CD4-positive, alpha-beta T cell treated with Interleukin-12 subunit alpha and Interleukin-12 subunit beta, for 1 hour (primary cell): Measurements from ENCODE around the gene WWTR1.

ENCODE experiments used
- DNase-seq: peaks from one replicate; pipeline ENCODE4 v3.0.0-alpha.2; 2020

WWTR1 gene

DNA sequence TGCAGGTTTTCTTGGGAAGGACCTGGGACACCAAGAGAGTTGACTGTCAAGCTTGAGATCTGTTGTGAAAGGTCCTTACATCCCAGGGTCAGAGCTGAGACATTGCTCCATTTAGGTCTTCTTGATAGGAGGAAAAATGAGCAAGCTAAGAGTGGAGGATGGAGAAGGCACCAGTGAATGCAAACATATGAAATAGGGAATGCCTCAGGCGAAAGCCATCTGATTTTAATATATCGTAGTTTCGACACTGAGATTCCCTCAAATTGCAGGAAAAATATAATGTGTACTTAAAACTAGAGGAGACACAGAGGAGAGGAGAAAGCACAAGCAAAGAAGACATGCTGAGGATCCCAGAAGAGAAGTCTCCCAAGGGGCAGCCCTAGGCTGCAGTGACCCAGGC lies 97.8 kb downstream of the WWTR1 start:
- no peak for DNase-seq

DNA sequence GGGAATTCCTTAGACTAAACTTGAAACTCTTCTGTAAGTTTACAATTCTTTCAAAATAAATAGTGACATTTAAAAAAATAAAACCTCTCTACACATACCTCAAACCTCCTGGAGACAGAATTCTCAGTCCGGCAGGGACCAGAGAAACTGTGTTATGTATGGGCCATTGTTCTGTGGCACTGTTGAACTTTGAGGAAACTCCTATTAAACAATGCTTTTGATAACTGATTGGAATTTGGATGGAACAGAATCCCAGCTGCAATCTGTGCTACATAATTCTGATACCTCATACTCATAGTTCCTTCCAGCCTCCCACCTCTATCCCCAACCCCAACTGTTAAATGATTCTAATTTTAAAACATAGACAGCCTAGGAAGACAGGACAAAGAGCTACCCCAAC lies 98.3 kb downstream of the WWTR1 start:
- DNase-seq = no peak

DNA sequence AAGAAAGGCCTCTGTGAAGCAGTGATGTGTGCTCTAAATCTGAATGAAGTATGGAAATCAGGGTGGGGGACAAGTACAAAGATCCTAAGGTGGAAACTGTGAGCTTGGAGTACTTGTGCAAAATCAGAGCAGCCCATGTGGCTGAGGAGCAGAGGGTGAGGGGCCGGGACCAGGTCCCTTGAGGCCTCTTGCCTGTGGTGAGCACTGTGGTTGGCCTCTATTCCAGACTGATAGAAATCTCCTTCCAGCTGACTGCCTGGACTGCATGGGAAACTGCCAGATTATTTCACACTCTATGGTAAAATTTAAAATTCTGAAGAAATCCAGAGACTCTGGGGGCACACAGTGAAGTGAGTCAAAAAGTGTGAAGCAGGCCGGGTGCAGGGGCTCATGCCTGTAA lies 101.9 kb downstream of the WWTR1 start:
- no peak for DNase-seq

DNA sequence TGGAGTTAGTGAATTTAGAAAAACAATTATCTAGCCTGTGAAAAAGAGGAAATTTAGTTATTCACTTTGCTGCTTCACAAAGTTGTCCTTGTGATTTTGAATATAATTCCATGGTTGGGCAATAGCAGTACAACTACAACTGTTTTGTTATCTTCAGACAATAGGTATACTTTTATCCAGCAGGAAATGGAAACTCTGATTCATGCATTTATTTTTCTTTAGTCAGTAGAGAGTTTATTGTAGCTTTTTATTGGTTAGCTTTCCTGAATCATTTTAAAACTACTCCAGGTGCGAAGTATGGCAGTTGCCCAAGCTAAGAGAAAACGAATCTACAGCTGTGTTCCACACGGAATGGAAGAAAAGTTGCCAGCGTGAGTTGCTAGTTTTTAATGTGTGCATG lies 103.0 kb downstream of the WWTR1 start:
- DNase-seq = no peak

DNA sequence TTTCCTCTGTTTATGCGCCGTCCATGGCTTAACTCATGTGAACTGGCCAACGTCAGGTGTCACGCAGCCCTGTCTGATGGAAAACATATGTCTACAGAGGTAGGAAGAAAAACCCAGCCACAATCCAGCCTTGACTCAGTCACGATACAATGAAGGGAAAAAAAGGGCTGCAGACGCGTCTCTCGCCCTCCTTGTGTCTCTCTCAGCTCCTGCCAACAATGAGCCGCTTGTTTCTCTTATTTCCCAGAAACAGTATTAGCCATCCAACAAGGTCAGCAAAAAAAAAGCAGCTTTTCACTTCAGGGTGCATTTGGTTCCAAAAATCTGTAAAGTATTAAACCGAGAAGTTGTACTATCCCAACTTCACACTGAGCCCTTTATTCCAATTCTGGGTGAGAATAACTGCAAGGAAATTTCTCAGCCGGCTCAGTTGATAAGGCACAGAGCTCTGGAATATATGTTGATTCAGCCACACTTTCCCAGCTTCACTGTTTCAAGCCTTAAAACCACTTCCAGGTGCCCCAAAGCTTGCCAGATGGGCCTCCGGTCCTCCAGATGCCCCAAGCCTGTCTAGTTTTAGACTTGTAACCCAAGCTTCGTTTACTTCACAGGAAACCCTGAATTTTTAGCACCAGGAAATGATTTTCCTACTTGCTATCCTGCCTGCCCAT lies 103.9 kb downstream of the WWTR1 start:
- no peak for DNase-seq

DNA sequence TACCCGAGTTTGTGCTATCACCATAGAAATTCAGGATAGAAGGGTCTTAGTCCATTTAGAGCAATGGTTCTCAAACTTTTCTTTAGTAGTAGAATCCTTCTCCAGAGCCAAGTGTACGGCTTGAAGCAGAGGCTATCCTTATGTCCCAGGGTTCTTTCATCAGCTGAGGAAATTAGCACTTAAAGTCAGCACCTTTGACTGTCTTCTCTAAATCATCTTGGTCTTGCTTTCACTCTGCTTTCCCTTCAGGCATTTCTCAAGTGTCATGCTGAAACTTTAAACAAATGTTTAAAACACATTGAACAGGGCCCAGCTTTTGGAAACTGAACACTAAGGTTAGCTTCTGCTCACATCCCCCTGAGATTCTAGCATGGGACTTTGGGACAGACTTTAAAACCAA lies 105.1 kb downstream of the WWTR1 start:
- no peak for DNase-seq

DNA sequence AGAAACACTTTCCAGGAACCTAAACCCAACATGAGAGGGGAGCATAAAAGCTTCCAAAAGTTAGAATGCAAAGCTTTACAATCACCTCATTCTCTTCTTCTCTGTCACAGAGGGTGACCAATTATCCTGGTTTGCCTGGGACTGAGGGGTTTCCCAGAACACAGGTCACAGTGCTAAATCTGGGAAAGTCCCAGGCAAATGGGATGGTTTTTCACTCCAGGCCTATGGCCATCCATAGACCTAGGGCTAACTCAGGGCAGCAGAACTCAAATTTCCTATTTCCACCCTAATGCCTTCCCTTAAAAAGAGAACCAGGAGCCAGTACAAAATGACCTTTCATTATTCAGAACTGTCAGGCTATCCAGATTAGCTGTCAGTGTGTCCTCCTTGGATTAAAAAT lies 106.3 kb downstream of the WWTR1 start:
- no peak for DNase-seq

DNA sequence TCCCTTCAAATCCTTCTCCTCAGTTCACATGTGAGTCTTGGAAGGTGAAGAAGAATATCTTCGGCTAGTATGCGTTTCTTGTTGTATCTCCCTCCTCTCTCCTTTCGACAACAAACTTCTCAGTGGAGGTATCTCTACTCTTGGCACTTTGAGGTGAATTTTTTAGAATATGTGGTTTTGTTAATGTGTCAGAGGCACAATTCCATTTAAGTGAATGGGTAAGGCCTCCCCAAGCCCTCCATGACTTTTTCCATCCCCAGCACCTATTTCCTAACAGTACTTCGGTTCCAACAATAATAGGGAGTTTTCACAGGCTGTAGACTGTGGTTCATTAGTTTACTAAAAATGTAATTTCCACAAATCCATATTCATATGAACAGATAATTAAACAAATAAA lies 109.2 kb downstream of the WWTR1 start:
- no peak for DNase-seq

DNA sequence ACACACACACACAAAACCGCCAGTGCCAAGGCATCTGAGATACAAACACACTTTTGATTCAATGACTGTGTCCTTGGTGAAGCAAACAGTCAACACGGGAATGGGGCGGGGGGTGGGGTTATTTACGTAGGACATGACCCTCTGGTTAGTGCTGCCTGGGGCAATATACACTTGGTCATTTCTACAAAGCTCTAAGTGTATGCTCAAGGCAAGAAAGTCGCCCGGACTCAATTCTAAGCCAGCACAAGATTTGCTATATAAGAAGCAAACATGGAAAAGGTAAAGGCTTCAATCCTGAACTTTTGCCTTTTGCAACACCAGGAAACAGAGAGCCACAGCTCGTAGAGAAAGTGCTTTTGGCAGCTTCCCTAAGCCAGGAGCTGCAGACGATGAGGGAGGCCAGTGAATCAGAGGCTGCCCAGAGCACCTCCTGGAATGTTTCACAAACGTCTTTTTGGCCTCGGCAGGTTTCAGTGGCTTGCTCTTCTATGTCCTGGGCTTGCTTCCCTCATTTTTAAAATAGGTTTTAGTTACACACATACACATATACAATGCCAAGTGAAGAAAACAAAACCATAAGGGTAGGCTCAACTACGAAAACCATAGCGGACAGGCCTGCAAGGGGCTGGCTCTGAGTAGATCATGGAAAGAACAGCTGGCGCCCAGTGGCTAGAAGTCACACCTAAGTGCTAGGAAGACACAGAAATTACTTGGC lies 109.7 kb downstream of the WWTR1 start:
- DNase-seq = no peak

DNA sequence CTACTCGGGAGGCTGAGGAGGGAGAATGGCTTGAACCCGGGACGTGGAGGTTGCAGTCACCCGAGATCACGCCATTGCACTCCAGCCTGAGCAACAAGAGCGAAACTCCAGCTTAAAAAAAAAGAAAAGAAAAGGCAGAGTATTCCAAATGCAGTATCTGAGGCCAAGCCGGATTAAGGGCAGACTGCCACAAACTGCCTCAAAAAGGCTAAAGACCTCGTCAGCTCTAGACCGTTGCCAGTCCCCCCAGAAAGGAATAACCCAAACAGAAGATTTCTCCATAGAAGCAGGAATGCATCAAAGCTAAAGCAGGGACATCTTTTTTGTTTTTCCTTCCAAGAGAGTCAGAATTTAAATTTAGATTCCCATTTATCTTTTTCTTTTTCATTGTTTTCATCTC lies 110.4 kb downstream of the WWTR1 start:
- DNase-seq = no peak

DNA sequence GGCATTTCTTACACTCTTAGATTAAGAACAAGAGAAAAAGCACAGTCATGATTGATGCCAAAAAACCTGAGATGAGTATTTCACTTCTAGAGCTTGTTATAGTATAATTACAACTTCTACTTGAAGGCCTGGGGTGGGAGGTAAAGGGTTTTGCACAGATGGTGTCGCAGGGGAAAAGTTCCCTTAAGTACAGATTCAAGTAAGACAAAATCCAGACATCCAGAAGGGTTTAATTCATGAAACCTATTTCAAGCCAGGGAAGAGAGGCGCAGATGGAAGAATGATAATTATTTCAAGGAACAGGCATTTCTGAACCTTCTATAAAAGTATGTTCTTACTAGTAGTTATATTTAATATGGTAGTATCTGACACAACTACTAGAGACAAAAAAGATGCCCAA lies 112.8 kb downstream of the WWTR1 start:
- no peak for DNase-seq

DNA sequence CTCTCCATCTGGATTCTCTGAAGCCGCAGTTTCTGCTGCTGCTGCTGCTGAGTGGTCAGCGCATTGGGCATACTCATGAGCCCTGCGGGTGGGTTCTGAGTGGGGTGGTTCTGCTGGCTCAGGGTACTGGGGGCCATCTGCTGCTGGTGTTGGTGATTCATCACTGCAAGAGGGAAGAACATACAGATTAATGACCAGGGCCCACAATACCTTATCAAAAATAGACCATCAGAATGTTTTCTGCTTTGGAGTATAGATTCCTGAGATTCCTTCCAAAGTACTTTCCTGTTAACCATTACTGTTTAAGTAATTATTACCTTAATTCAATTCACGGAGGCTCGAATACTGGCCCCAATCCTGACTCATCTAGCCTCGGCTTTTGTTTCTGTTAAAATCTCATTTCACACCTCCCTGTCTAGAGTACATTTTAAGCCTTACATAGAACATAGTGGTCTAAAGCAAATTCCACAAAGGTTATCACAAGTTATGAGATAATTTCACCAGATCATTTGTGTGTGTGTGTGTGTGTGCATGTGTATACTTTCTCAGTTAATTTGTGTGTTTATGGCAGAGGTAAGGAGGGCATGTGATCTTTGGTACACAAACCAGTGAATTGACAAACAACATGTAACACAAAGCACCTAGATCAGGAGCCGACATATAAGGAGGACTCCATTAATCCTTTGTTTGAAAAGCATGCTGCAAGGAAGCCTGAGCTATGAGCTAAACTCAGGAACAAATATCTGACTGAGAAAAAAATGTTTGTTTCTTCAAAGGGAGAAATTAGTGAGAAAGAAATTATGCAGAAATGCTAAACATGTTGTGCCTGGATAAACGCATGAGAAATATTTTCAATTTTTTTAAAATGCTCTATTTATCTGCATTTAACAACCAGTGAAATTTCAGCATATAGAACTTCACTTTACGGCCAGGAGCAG lies 115.2 kb downstream of the WWTR1 start:
- DNase-seq = no peak

DNA sequence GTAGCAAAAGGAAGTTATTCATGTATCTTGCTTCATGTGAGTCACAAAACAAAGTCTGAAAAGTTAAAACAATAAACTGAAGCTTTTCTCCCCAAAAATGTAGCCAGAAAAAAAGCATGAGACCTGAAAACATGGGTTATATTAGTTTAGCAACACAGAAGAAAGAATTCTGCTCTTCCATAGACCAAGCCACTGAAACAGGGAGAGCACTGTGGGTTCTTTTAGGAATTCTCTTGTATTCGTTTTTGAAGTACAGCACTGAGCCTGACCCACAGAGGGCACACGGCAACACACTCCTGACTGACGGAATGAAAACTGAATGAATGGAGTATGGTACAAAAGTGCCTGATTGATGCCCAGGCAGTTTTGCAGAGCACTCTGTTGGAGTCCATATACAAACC lies 116.7 kb downstream of the WWTR1 start:
- DNase-seq = no peak

DNA sequence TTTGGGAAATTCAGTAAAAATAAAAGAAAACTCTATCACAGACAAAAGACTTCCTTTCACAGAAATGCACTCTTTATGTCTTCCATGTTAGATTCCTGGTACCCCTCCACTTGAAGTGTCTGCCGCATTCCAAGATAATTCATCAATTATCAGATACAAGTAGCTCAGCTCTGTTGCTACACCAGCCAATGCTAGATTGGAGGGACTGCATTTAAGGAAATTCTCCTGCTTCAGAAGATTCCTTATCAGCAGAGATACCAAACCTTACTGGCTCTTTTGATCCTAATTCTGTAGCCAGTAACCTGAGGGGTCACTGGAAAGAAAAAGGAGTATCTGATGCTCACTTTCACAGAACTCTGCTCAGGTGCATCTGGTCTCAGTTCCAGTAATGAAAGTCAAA lies 119.5 kb downstream of the WWTR1 start:
- no peak for DNase-seq

DNA sequence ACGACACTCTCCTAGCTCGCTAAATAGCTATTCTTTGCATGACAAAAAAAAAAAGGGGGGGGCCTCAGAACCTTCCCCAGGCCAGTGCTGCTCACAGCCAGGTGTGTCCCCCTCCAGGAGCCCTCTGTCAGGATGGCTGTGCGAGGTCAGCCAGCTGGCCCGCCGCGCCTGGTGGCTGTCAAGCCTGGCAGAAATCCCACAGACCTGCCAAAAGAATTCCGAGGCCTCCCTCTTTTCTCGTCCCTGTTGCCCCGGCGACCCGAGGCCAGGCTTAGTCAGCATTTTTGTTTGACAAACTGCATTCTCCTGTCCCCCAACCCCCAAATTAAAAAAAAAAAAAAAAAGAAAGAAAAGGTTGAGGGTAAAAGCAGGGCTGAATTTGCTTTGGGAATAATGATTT lies 121.4 kb downstream of the WWTR1 start:
- DNase-seq = no peak

DNA sequence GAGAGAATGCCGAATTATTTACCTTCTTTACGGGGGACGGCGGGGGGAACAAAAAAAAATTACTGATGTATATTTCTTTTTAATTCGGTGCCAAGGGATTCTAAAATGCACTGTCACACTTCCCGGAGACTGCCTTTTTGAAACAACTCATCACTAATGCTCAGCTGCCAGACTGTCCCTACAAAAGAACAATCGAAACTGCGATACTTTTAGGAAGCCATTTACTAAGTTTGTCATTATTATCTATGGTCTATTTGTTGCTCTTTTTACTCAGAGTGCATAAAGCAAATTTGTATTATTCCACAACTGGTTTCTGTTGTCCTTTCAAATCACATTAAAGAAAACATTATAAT lies 122.5 kb downstream of the WWTR1 start:
- no peak for DNase-seq

DNA sequence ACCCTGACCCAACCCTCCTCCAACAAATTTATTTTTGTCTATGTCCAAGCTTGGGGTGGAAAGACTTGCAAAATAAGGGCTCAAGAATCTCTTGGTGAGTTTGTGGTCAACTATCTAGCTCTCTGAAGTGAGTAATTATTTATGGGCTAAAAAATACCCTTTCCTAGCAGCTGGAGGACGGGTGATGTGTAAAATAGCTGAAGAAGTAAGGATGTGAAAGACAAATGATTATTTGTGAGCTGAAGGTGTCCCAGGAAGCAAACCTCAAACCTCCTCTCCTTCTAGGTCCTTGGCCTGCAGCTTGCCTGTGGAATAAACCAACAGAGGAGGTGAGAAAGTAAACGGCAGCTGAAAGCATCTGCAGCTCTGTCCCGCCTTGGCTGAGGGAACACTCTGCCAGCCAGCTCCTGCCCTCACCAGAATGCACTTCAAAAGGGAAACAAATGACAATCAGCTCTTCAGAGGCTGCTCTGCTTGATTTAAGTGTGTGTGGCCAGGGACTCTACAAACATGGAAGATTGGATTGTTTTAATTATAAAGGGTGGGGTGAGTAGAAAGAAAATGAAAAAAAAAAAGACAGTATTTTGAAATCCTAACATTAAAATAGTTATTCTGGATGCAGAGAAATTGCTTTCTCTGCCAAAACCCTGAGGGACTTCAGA lies 123.0 kb downstream of the WWTR1 start:
- no peak for DNase-seq

DNA sequence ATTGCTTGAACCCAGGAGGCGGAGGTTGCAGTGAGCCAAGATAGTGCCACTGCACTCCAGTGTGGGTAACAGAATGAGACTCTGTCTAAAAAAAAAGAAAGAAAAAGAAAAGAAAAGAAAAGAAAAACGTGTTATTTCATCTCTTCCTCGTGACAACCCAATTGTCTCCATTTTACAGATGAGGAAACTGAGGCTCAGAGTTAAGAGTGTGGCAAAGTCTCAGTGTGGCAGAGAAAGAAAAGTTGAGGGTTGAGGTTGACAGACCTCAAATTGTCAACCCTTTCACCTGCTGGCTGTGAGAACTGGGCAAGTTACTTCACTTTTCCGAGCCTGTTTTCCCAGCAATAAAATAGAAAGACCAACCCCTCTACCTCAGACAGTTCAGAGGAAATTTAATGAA lies 123.7 kb downstream of the WWTR1 start:
- no peak for DNase-seq

DNA sequence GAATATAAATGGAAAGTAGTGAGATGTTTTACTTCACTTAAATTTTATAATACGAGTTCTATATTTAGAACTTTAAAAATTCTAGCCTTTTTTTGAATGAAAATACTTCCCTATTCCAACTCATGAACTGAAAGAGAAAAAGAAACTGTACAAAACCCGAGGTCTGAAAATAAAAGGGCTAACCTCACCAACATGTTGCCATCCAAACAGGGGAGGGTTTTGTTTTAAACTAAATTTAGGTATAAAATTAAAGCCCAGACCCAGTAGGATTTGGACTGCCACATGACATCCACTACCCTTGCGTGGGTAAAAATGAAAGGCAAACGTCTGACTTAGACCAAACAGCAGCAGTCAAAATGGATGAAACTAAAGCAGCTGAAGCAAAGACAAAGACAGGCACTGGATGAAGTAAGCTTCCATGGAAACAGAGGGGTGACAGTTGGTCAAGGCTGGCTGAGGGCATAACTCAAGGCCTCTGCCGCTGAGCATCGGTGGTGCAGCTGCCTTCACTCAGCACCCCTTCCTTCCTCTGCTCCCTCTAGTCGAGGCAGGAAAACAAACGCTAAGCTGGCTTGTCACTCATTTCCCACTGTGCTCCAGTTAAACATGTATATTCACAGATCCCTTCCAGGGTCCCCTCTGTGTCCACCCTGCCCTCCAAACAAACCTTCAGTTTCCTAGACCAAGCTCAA lies 125.2 kb downstream of the WWTR1 start:
- DNase-seq = no peak

DNA sequence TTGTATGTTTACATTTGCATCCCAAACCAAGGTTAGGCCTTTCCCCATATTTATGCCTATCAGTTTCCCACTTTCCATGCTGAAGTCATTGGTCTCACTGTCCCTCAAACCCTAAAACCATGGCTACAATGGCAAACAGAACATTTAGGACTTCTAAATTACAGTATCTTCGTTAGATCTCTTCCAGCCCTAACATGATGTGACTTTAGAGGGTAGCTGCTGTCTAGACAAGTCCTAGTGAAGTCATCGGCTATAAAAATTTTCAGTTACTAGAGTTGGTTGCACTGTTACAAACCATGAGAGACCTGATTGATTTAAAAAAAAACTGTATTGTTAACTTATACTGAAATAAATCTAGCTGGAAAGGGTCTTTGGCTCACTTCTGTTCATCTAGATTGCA lies 128.7 kb downstream of the WWTR1 start:
- DNase-seq = no peak

DNA sequence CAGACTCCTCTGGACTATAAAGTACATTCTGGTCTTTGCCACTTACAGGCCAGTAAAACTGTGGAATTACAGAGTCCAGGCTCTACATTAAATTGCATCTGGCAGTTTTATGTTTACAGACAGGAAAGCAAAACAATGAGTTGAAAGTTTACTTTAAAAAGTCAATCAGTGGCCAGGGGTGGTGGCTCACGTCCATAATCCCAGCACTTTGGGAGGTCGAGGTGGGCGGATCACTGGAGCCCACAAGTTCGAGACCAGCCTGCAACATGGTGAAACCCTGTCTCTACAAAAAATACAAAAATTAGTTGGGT lies 129.5 kb downstream of the WWTR1 start:
- DNase-seq = no peak

DNA sequence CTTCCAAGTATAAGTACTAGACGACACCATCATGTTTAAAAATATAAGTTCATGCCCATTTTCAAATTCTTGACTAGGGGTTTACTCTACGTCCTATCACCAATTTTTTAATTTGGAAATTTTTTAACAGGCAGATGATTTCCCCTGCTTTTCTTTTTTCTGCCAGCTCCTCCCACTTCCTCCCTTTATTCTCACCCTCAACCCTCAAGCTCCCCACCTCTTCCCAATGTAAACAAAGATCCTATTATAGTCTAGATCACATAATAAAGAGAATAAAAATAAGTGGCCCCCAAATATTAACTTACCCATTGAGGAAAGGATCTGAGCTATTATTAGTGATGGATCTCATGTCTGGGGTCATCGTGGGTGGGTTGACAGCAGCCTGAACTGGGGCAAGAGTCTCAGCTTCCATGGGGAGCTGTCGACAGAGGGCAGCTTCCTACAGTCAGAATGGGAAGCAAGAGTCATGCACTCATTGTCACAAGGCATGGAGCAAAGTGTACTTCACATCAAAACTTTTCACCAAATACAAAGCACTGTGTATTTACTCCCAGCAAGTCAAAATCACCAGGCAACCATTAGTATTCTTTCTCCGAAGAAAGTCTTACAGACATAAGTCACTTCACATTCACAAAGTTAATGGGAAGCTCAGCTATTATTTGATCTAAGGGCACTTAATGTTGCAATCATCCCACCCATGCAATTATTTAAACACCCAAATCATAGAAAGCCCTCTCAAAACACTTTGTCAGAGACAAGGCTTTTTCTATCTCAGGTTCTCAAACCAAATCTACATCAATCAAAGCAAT lies 130.1 kb downstream of the WWTR1 start:
- no peak for DNase-seq
